Measurements from ENCODE around the gene PRKAA1. TPM values are rescaled to one million over a fixed set of nuclear protein-coding genes. Genes with fewer than 3 reads are reported as not detected.
"Not testable (repeated sequence)": the region's sequence is repeated elsewhere in the genome, so short reads cannot be mapped to it uniquely, and the experiment has no call there.

PRKAA1 gene
- total RNA-seq, 2 experiments from 2014 or later: 64.6 to 76.8 TPM

DNA sequence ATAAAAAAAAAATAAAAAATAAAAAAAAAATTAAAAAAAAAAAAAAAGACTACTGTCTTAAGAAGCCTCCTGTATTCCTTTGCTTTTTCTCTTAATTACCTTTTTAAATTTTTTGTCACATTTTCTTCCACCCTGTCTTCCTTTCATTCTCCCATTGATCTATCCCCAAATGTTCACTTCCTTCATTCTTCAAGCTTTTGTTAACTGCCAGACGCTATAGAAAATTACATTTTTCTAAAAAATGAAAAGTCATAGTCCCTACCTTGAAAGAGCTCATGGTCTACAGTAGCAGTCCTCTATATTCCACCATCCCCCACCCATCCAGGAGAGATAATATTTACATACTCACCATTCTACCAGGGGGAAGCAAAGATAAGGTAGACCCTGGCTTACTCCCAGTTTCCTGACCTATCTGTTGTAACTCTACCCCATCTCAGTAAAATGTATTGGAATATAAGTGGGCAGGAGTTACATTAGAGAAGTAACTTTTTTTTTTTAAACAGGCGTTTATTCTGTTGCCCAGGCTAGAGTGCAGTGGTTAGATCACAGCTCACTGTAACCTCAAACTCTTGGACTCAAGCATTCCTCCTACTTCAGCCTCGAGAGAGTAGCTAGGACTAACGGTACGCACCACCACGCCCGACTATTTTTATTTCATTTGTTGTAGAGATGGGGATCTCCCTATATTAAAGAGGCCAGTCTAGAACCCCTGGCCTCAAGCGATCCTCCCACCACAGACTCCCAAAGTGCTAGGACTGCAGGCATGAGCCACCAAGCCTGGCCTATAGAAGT lies 3.8 kb upstream of the PRKAA1 start:
- ATAC-seq (no peak), DNase-seq (no peak)
- CTCF ChIA-PET: interaction anchor here (0.7 to 1.5 kb wide), 2 partner anchors 12 to 34 kb away, joined by 3 read pairs; partner anchors contain the start of gene RPL37
- H3K9me3 Mint-ChIP-seq (ENCODE audit: low read depth): no peaks in the 10 kb centered on the region
- H3K36me3 Mint-ChIP-seq: no peaks in the 10 kb centered on the region
- H3K27me3 Mint-ChIP-seq: peaks cover 8% of the 10 kb centered on the region
- no peak overlapping the region for H3K4me3 Mint-ChIP-seq
- H3K4me1 Mint-ChIP-seq: peaks cover 6% of the 10 kb centered on the region
- H3K27ac Mint-ChIP-seq: no peak overlapping the region

DNA sequence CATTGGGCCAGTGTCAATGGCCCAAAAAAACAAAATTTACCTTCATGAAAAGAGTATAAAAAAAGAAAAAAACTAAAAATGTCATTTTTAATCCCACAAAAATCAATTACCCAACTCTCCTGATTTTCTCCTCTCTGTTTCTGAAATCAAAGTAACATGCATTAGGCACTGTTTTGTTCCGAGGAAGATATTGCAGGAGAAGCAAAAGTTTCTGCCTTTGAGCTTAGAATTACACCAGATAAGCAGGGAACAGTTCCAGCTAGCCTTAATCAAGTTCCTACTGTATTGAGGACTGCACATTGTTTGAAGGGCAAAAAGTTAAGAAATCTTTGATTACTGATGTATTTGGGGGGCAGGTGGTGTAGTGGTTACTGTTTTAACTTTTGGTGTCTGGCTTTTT lies 1.1 kb upstream of the PRKAA1 start:
- Mint-ChIP-seq H3K4me3 (no peak overlapping the region), H3K27ac (no peak overlapping the region), H3K4me1 (peaks cover 31% of the 10 kb centered on the region), H3K36me3 (peaks cover 15% of the 10 kb centered on the region), H3K27me3 (peaks cover 8% of the 10 kb centered on the region), H3K9me3 (ENCODE audit: low read depth) (no peaks in the 10 kb centered on the region)
- no peak for DNase-seq
- CTCF ChIA-PET: interaction anchor here (1.0 to 1.4 kb wide), 2 partner anchors 24 to 247 kb away, joined by 3 to 5 read pairs; no protein-coding TSS in a partner anchor
- no peak for ATAC-seq

DNA sequence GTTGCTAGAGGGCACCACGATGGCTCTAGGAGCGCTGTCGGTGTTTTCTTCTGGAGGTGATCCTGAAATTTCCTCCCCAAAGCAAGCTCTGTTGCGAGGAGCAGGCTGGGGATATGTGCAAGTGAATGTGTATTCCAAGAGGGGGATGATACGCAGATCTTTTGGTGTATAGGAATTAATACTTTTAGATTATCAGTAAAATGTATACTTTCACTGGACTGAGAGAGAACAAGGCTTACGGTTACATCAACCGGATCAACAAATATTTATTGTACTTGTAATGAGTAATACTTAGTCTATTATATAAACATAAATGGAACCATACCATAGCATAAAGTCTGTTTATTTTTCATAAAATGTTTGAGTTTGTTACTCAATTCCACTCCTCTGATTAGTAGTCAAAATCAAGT lies 632 bp upstream of the PRKAA1 start:
- H3K27ac Mint-ChIP-seq: peak overlapping the region; percentile 79
- H3K9me3 Mint-ChIP-seq (ENCODE audit: low read depth): no peaks in the 10 kb centered on the region
- H3K36me3 Mint-ChIP-seq: peaks cover 17% of the 10 kb centered on the region
- peaks cover 8% of the 10 kb centered on the region for H3K27me3 Mint-ChIP-seq
- peaks cover 34% of the 10 kb centered on the region for H3K4me1 Mint-ChIP-seq
- ATAC-seq (no peak), DNase-seq (no peak)
- H3K4me3 Mint-ChIP-seq: peak overlapping the region; percentile 81
- CTCF ChIA-PET: interaction anchor here (1.0 to 1.5 kb wide), 5 partner anchors 23 to 246 kb away, joined by 3 to 5 read pairs (median 3); no protein-coding TSS in a partner anchor

- CTCF ChIA-PET: interaction anchor here (0.7 to 1.5 kb wide), 7 partner anchors 10 to 43 kb away, joined by 3 to 5 read pairs (median 3); no protein-coding TSS in a partner anchor
- H3K4me1 Mint-ChIP-seq: peaks cover 40% of the 10 kb centered on the region
- H3K27ac Mint-ChIP-seq: peak overlapping the region; percentile 87
- peaks cover 24% of the 10 kb centered on the region for H3K36me3 Mint-ChIP-seq
- DNase-seq: peak; percentile 85
- H3K4me3 Mint-ChIP-seq: peak overlapping the region; percentile 81
- ATAC-seq: peak; percentile 58
- no peaks in the 10 kb centered on the region for H3K9me3 Mint-ChIP-seq (ENCODE audit: low read depth)
- H3K27me3 Mint-ChIP-seq: peaks cover 8% of the 10 kb centered on the region
Measured at GRCh38 chr5:40797273-40798011, 732 bp downstream of the PRKAA1 start.

DNA sequence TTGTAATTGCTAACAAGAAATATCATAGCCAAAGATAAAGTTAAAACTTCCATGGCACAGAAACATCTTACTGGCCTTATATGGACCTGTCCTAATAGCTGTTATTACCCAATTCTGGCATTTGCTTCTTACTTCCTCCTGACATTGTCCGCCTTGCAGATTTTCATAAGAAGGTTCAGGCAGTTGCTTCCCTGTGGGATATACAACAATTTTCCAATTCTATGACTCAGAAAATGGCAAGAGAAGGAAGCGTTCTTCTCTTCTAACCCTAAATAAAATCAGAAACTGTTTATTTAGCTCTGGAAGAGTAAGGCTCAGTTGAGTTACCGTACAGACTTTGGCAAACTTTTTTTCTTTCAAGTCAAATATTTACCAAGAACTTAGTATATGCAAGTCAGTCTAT lies 1.7 kb downstream of the PRKAA1 start:
- H3K27me3 Mint-ChIP-seq: peaks cover 8% of the 10 kb centered on the region
- H3K36me3 Mint-ChIP-seq: peaks cover 24% of the 10 kb centered on the region
- no peak for ATAC-seq
- peak overlapping the region; percentile 81 for H3K4me3 Mint-ChIP-seq
- CTCF ChIA-PET: interaction anchor here (0.7 to 1.5 kb wide), 2 partner anchors 9 to 21 kb away, joined by 3 read pairs; no protein-coding TSS in a partner anchor
- peaks cover 41% of the 10 kb centered on the region for H3K4me1 Mint-ChIP-seq
- peak overlapping the region; percentile 87 for H3K27ac Mint-ChIP-seq
- H3K9me3 Mint-ChIP-seq (ENCODE audit: low read depth): no peaks in the 10 kb centered on the region
- no peak for DNase-seq

DNA sequence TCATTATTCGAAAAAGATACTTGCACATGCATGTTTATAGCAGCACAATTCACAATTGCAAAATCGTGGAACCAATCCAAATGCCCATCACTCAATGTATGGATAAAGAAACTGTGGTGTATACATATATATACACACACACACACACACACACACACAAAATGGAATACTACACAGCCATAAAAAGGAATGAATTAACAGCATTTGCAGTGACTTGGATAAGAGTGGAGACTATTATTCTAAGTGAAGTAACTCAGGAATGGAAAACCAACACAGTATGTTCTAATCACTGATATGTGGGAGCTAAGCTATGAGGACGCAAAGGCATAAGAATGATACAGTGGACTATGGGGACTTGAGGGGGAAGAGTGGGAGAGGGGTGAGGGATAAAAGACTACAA lies 3.3 kb downstream of the PRKAA1 start:
- H3K4me3 Mint-ChIP-seq; ATAC-seq; DNase-seq; CTCF ChIA-PET; H3K27me3 Mint-ChIP-seq; H3K9me3 Mint-ChIP-seq (ENCODE audit: low read depth); H3K27ac Mint-ChIP-seq: not testable (repeated sequence)
- peaks cover 29% of the 10 kb centered on the region for H3K36me3 Mint-ChIP-seq
- H3K4me1 Mint-ChIP-seq: peaks cover 48% of the 10 kb centered on the region

DNA sequence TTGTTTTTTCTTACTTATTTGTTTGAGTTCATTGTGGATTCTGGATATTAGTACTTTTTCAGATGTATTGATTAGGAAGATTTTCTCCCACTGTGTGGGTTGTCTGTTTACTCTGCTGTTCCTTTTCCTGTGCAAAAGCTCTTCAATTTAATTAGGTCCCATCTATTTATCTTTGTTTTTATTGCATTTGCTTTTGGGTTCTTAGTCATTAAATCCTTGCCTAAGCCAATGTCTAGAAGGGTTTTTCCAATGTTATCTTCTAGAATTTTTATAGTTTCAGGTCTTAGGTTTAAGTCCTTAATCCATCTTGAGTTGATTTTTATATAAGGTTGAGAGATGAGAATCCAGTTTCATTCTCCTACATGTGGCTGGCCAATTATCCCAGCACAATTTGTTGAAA lies 3.8 kb downstream of the PRKAA1 start:
- H3K4me3 Mint-ChIP-seq; DNase-seq; H3K27me3 Mint-ChIP-seq; H3K9me3 Mint-ChIP-seq (ENCODE audit: low read depth); CTCF ChIA-PET; H3K27ac Mint-ChIP-seq; ATAC-seq: not testable (repeated sequence)
- Mint-ChIP-seq H3K36me3 (peaks cover 32% of the 10 kb centered on the region), H3K4me1 (peaks cover 46% of the 10 kb centered on the region)

- H3K9me3 Mint-ChIP-seq (ENCODE audit: low read depth); ATAC-seq; H3K4me3 Mint-ChIP-seq; CTCF ChIA-PET; H3K27ac Mint-ChIP-seq; H3K27me3 Mint-ChIP-seq; DNase-seq: not testable (repeated sequence)
- Mint-ChIP-seq H3K36me3 (peaks cover 47% of the 10 kb centered on the region), H3K4me1 (peaks cover 41% of the 10 kb centered on the region)
Measured at GRCh38 chr5:40792691-40793090, 5.5 kb downstream of the PRKAA1 start.

GRCh38 chr5:40791715-40792139 lies 6.4 kb downstream of the PRKAA1 start:
- H3K9me3 Mint-ChIP-seq (ENCODE audit: low read depth): peaks cover 6% of the 10 kb centered on the region
- CTCF ChIA-PET: no interaction called here

GRCh38 chr5:40790947-40791593 lies 7.1 kb downstream of the PRKAA1 start:
- ATAC-seq (no peak), DNase-seq (no peak)
- Mint-ChIP-seq H3K27me3 (no peaks in the 10 kb centered on the region), H3K4me3 (no peak overlapping the region), H3K9me3 (ENCODE audit: low read depth) (peaks cover 6% of the 10 kb centered on the region), H3K4me1 (peaks cover 37% of the 10 kb centered on the region), H3K36me3 (peaks cover 56% of the 10 kb centered on the region), H3K27ac (no peak overlapping the region)
- CTCF ChIA-PET: no interaction called here

More at GRCh38 chr5:40791715-40792139, 6.4 kb downstream of the PRKAA1 start:
- Mint-ChIP-seq H3K27me3 (no peaks in the 10 kb centered on the region), H3K27ac (no peak overlapping the region), H3K36me3 (peaks cover 53% of the 10 kb centered on the region), H3K4me1 (peaks cover 40% of the 10 kb centered on the region), H3K4me3 (no peak overlapping the region)
- ATAC-seq (no peak), DNase-seq (no peak)

- H3K4me3 Mint-ChIP-seq; CTCF ChIA-PET; DNase-seq; ATAC-seq; H3K9me3 Mint-ChIP-seq (ENCODE audit: low read depth); H3K27ac Mint-ChIP-seq; H3K27me3 Mint-ChIP-seq: not testable (repeated sequence)
- peaks cover 25% of the 10 kb centered on the region for H3K4me1 Mint-ChIP-seq
- peaks cover 47% of the 10 kb centered on the region for H3K36me3 Mint-ChIP-seq
Measured at GRCh38 chr5:40788941-40789340, 9.2 kb downstream of the PRKAA1 start.

DNA sequence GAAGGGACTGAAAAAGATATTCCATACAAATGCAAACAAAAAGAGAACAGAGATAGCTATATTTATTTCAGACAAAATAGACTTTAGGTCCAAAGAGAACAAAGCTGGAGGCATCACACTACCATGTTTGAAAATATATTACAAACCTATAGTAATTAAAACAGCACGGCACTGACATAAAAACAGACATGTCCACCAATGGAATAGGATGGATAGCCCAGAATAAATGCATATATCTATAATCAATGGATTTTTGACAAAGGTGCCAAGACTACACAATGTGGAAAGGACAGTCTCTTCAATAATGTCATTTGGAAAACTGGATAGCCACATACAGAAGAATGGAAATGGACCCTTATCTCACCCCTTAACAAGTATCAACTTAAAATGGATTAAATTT lies 10.2 kb downstream of the PRKAA1 start:
- Mint-ChIP-seq H3K4me3 (no peak overlapping the region), H3K27ac (no peak overlapping the region), H3K4me1 (peaks cover 19% of the 10 kb centered on the region), H3K36me3 (peaks cover 40% of the 10 kb centered on the region), H3K9me3 (ENCODE audit: low read depth) (peaks cover 6% of the 10 kb centered on the region), H3K27me3 (no peaks in the 10 kb centered on the region)
- DNase-seq (no peak), ATAC-seq (no peak)
- CTCF ChIA-PET: interaction anchor here (1.2 kb wide), 1 partner anchor 9 kb away, joined by 3 read pairs; no protein-coding TSS in a partner anchor

DNA sequence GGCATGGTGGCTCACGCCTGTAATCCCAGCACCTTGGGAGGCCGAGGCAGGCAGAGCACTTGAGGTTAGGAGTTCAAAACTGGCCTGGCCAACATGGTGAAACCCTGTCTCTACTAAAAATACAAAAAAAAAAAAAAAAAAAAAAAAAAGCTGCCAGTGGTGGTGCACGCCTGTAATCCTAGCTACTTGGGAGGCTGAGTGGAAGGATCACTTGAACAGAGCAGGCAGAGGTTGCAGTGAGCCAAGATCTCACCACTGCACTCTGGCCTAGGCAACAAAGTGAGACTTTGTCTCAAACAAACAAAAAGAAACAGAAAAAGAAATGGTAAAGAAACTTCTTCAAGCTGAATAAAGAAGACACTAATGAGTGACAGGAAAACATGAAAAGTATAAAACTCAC lies 11.5 kb downstream of the PRKAA1 start:
- not testable (repeated sequence) for H3K4me3 Mint-ChIP-seq; DNase-seq; H3K27me3 Mint-ChIP-seq; H3K27ac Mint-ChIP-seq; ATAC-seq; H3K9me3 Mint-ChIP-seq (ENCODE audit: low read depth)
- Mint-ChIP-seq H3K4me1 (peaks cover 26% of the 10 kb centered on the region), H3K36me3 (peaks cover 40% of the 10 kb centered on the region)
- CTCF ChIA-PET: interaction anchor here (0.7 to 1.0 kb wide), 2 partner anchors 26 to 345 kb away, joined by 3 read pairs; no protein-coding TSS in a partner anchor

All from activated CD8-positive, alpha-beta memory T cell treated with anti-CD3 and anti-CD28 coated beads, Interleukin-2, amount 10 ng/mL, durations not matched to agents 7 days and 5 days (primary cell).